Adrenal gland (tissue), 5 donors: ENCODE measurements around the gene ITGA11.

Source experiments
- POLR2A ChIP-seq, 2 donors: fragments of 450-650 bp; IDR thresholded peaks; one replicate each; pipeline ENCODE4 v1.6.1; 2017; ENCODE audit warnings: antibody characterized with exemption in 2 of 2, mild to moderate bottlenecking in 2 of 2, moderate library complexity in 1 of 2
- TF ChIP-seq, protein P1 (sequence below), 6 experiments: fragments of 450-650 bp in 4 of 6; fragments of 200-600 bp in 2 of 6; sonication (generic) in 1 of 6; IDR thresholded peaks; 1 replicate in 5 of 6; 2 replicates in 1 of 6; pipeline versions ENCODE4 v1.5.1 to v1.8.0; 2016 to 2021; ENCODE audit warnings: antibody characterized with exemption in 6 of 6, mild to moderate bottlenecking in 2 of 6, moderate library complexity in 1 of 6
- donor health status: DM: no; HTN: no; CAD: no.

- TF ChIP-seq, protein P1, sequence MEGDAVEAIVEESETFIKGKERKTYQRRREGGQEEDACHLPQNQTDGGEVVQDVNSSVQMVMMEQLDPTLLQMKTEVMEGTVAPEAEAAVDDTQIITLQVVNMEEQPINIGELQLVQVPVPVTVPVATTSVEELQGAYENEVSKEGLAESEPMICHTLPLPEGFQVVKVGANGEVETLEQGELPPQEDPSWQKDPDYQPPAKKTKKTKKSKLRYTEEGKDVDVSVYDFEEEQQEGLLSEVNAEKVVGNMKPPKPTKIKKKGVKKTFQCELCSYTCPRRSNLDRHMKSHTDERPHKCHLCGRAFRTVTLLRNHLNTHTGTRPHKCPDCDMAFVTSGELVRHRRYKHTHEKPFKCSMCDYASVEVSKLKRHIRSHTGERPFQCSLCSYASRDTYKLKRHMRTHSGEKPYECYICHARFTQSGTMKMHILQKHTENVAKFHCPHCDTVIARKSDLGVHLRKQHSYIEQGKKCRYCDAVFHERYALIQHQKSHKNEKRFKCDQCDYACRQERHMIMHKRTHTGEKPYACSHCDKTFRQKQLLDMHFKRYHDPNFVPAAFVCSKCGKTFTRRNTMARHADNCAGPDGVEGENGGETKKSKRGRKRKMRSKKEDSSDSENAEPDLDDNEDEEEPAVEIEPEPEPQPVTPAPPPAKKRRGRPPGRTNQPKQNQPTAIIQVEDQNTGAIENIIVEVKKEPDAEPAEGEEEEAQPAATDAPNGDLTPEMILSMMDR (IDR thresholded peaks at IDR 0.05): no peak
- no peak for TF ChIP-seq POLR2A (IDR thresholded peaks at IDR 0.05)
Observed at GRCh38 chr15:68428431-68428940, 3.5 kb downstream of the ITGA11 start.
